Osteocyte (in vitro differentiated cells): ENCODE results near the gene CLHC1. TPM values are rescaled to one million over a fixed set of nuclear protein-coding genes. Genes with fewer than 3 reads are reported as not detected.
"Not testable (repeated sequence)": the region's sequence is repeated elsewhere in the genome, so short reads cannot be mapped to it uniquely, and the experiment has no call there.

ENCODE experiments used
- DNase-seq: peaks from one replicate; pipeline ENCODE4 v3.0.0; 2021; ENCODE audit warnings: mixed read lengths; ENCODE audit not compliant: unreplicated experiment; ENCODE audit errors: extremely low spot score
- H3K27ac Mint-ChIP-seq: one replicate; pipeline ENCODE4 v1.8.0; 2021; ENCODE audit warnings: mild to moderate bottlenecking, mixed read lengths; ENCODE audit not compliant: unreplicated experiment
- H3K27me3 Mint-ChIP-seq: one replicate; pipeline ENCODE4 v1.8.0; 2021; ENCODE audit warnings: mixed read lengths; ENCODE audit not compliant: unreplicated experiment
- H3K36me3 Mint-ChIP-seq: one replicate; pipeline ENCODE4 v1.8.0; 2021; ENCODE audit warnings: mixed read lengths; ENCODE audit not compliant: unreplicated experiment
- H3K4me1 Mint-ChIP-seq: one replicate; pipeline ENCODE4 v1.8.0; 2021; ENCODE audit warnings: mixed read lengths; ENCODE audit not compliant: unreplicated experiment
- H3K4me3 Mint-ChIP-seq: one replicate; pipeline ENCODE4 v1.8.0; 2021; ENCODE audit warnings: mild to moderate bottlenecking, moderate library complexity, mixed read lengths; ENCODE audit not compliant: unreplicated experiment
- H3K9me3 Mint-ChIP-seq: one replicate; pipeline ENCODE4 v1.8.0; 2021; ENCODE audit warnings: mixed read lengths; ENCODE audit not compliant: unreplicated experiment
- CTCF ChIP-seq: fragments of 200-600 bp; sonication (generic); IDR thresholded peaks from 2 replicates; pipeline ENCODE4 v1.5.0; 2021; ENCODE audit warnings: antibody characterized with exemption, mild to moderate bottlenecking, moderate library complexity
- total RNA-seq: library from RNA; stranded (reverse); gene quantifications from 2 replicates; pipeline ENCODE4 v1.2.1, GENCODE V29; 2021

CLHC1 gene
- total RNA-seq, 1 donor from 2014 or later = 23.5 TPM

GRCh38 chr2:55269645-55269990 is 37.5 kb upstream of the CLHC1 start:
- no peak for TF ChIP-seq CTCF
- Mint-ChIP-seq H3K27ac (peak overlapping the region; percentile 97), H3K27me3 (no peaks in the 10 kb centered on the region), H3K4me3 (peak overlapping the region; percentile 94), H3K36me3 (peaks cover 3% of the 10 kb centered on the region), H3K4me1 (peaks cover 21% of the 10 kb centered on the region), H3K9me3 (no peaks in the 10 kb centered on the region)
- DNase-seq = no peak

- peak; percentile 12 for TF ChIP-seq CTCF
- H3K36me3 Mint-ChIP-seq = peaks cover 6% of the 10 kb centered on the region
- DNase-seq = peak; percentile 97
- no peaks in the 10 kb centered on the region for H3K27me3 Mint-ChIP-seq
- peak within 1 kb of the TSS; percentile 94 for H3K4me3 Mint-ChIP-seq
- H3K27ac Mint-ChIP-seq = peak within 1 kb of the TSS; percentile 97
- H3K9me3 Mint-ChIP-seq = no peaks in the 10 kb centered on the region
- H3K4me1 Mint-ChIP-seq = peaks cover 21% of the 10 kb centered on the region
Measured at GRCh38 chr2:55268907-55269644, 37.0 kb upstream of the CLHC1 start, which contains the start of gene MTIF2. MTIF2 (minus strand) TSS chr2:55269231; CDS start chr2:55263858, 5,373 bp downstream.

GRCh38 chr2:55268288-55268906 is 36.3 kb upstream of the CLHC1 start:
- no peaks in the 10 kb centered on the region for H3K9me3 Mint-ChIP-seq
- H3K27ac Mint-ChIP-seq = peak overlapping the region; percentile 97
- DNase-seq = no peak
- H3K4me3 Mint-ChIP-seq = peak overlapping the region; percentile 94
- H3K27me3 Mint-ChIP-seq = no peaks in the 10 kb centered on the region
- TF ChIP-seq CTCF = no peak
- peaks cover 11% of the 10 kb centered on the region for H3K36me3 Mint-ChIP-seq
- H3K4me1 Mint-ChIP-seq = peaks cover 21% of the 10 kb centered on the region

GRCh38 chr2:55259586-55259985 is 27.5 kb upstream of the CLHC1 start:
- H3K36me3 Mint-ChIP-seq = peaks cover 18% of the 10 kb centered on the region
- not testable (repeated sequence) for DNase-seq, H3K4me1 Mint-ChIP-seq, H3K4me3 Mint-ChIP-seq, H3K9me3 Mint-ChIP-seq, H3K27me3 Mint-ChIP-seq, H3K27ac Mint-ChIP-seq

GRCh38 chr2:55252832-55253231 is 20.7 kb upstream of the CLHC1 start:
- H3K4me3 Mint-ChIP-seq = no peak overlapping the region

More at GRCh38 chr2:55252832-55253231, 20.7 kb upstream of the CLHC1 start:
- TF ChIP-seq CTCF = no peak
- no peak overlapping the region for H3K27ac Mint-ChIP-seq
- H3K27me3 Mint-ChIP-seq = no peaks in the 10 kb centered on the region
- DNase-seq = no peak
- no peaks in the 10 kb centered on the region for H3K4me1 Mint-ChIP-seq
- H3K9me3 Mint-ChIP-seq = no peaks in the 10 kb centered on the region
- peaks cover 27% of the 10 kb centered on the region for H3K36me3 Mint-ChIP-seq
